ENCODE results near the gene TPD52L3. TPM values are rescaled to one million over a fixed set of nuclear protein-coding genes. Genes with fewer than 3 reads are reported as not detected.

Gene TPD52L3
- total RNA-seq, 1 donor from 2014 or later, result not detected

DNA sequence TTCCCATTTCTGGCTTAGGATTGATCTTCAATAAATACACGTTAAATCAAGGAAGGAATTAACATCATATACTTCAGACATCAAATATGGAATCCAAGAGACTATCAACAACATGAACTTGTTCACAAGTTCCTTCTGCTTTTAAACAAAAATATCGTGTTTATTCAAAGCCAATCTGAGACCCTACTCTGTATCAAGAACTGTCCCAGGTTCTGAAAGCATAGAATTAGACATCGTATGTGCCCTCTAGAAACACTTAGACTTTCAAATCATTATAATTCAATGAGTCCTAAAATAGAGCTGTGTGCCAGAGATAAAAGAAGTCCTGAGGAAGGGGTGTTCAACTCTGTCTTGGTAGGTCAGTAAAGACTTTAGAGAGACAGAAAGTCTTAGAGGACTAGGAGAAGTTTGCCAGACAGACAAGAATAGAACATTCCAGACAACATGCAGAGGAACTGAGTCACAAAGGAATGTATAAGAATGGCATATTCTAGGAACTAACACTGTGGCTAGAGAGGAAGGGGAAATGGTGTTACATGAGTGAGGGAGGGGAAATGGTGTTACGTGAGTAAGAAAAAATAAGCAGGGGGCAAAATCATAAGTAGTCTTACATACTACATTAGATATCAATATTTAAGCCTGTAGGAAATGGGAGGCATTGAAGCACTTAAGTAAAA lies 2.9 kb downstream of the TPD52L3 start:
- peaks cover 2% of the 10 kb centered on the region for H3K27me3 ChIP-seq (ENCODE audit: control insufficient read depth, insufficient read depth, low read length)
- no peak overlapping the region for H3K4me3 ChIP-seq (ENCODE audit: low read depth, low read length)
- no peaks in the 10 kb centered on the region for H3K36me3 ChIP-seq (ENCODE audit: control insufficient read depth, insufficient read depth, low read length)
- TF ChIP-seq CTCF (IDR thresholded peaks at IDR 0.05; ENCODE audit: insufficient read depth, low read length, poor library complexity, severe bottlenecking), result no peak
- DNase-seq (ENCODE audit: low read depth), result no peak

GRCh38 chr9:6334305-6334704 lies 6.1 kb downstream of the TPD52L3 start:
- H3K27me3 ChIP-seq (ENCODE audit: control insufficient read depth, insufficient read depth, low read length), result peaks cover 2% of the 10 kb centered on the region
- no peaks in the 10 kb centered on the region for H3K36me3 ChIP-seq (ENCODE audit: control insufficient read depth, insufficient read depth, low read length)
- no peak for DNase-seq (ENCODE audit: low read depth)
- H3K4me3 ChIP-seq (ENCODE audit: low read depth, low read length), result no peak overlapping the region
- TF ChIP-seq CTCF (IDR thresholded peaks at IDR 0.05; ENCODE audit: insufficient read depth, low read length, poor library complexity, severe bottlenecking), result no peak

GRCh38 chr9:6348766-6349165 lies 20.6 kb downstream of the TPD52L3 start:
- no peak for TF ChIP-seq CTCF (IDR thresholded peaks at IDR 0.05; ENCODE audit: insufficient read depth, low read length, poor library complexity, severe bottlenecking)
- DNase-seq (ENCODE audit: low read depth), result no peak
- Histone ChIP-seq H3K4me3 (ENCODE audit: low read depth, low read length) (no peak overlapping the region), H3K36me3 (ENCODE audit: control insufficient read depth, insufficient read depth, low read length) (no peaks in the 10 kb centered on the region), H3K27me3 (ENCODE audit: control insufficient read depth, insufficient read depth, low read length) (no peaks in the 10 kb centered on the region)

DNA sequence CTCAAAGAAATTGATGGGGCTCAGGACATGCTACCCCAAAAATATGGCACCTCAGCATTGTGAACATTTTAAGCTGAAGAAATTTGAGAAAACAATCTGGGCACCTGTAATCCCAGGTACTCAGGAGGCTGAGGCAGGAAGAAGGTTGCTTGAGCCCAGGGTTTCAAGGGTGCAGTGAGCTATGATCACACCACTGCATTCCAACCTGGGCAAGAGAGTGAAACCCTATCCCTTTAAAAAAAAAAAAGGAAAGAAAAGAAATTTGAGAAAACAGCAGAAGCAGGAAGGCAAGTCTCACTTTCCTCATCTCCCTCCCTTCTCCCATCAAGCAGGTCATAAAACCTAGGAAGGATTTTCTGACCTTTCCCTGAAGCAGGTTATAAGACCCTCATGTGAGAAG lies 23.6 kb downstream of the TPD52L3 start:
- no peak for TF ChIP-seq CTCF (IDR thresholded peaks at IDR 0.05; ENCODE audit: insufficient read depth, low read length, poor library complexity, severe bottlenecking)
- Histone ChIP-seq H3K36me3 (ENCODE audit: control insufficient read depth, insufficient read depth, low read length) (no peaks in the 10 kb centered on the region), H3K4me3 (ENCODE audit: low read depth, low read length) (no peak overlapping the region), H3K27me3 (ENCODE audit: control insufficient read depth, insufficient read depth, low read length) (no peaks in the 10 kb centered on the region)
- DNase-seq (ENCODE audit: low read depth), result no peak

DNA sequence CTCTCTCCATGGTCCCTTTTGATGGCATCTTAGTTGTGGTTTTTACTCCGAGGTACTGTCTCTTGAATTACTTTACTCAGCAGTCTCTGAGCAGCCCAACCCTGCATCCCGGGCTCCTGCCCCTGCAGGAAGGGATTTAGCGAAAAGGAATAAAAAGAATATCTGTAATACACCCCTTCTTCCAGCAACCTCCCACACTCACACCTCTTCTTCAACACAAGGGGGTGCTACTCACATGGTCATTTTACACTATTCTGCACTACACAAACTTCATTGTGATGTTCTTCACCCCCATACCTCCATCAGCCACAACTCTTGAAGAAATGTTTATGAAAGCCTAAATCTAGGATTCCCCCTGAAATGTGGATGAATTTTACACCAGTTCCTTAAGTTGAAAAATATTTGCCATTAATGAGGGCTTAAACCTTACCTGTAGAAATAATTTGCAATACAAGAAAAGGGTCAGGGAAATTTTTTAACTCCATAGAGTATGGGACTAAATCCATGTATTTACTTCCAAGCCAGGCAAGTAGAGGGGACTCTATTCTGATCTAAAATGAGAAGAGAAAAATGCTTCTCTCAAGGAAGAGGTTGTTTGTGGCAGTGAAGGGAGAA lies 26.0 kb downstream of the TPD52L3 start:
- Histone ChIP-seq H3K36me3 (ENCODE audit: control insufficient read depth, insufficient read depth, low read length) (no peaks in the 10 kb centered on the region), H3K27me3 (ENCODE audit: control insufficient read depth, insufficient read depth, low read length) (no peaks in the 10 kb centered on the region), H3K4me3 (ENCODE audit: low read depth, low read length) (no peak overlapping the region)
- TF ChIP-seq CTCF (IDR thresholded peaks at IDR 0.05; ENCODE audit: insufficient read depth, low read length, poor library complexity, severe bottlenecking), result peak; percentile 66
- peak; percentile 18 for DNase-seq (ENCODE audit: low read depth)

- Histone ChIP-seq H3K27me3 (ENCODE audit: control insufficient read depth, insufficient read depth, low read length) (no peaks in the 10 kb centered on the region), H3K36me3 (ENCODE audit: control insufficient read depth, insufficient read depth, low read length) (no peaks in the 10 kb centered on the region), H3K4me3 (ENCODE audit: low read depth, low read length) (no peak overlapping the region)
- TF ChIP-seq CTCF (IDR thresholded peaks at IDR 0.05; ENCODE audit: insufficient read depth, low read length, poor library complexity, severe bottlenecking), result no peak
- peak; percentile 42 for DNase-seq (ENCODE audit: low read depth)
Measured at GRCh38 chr9:6355728-6356127, 27.6 kb downstream of the TPD52L3 start.

All from kidney epithelial cell (primary cell).